HepG2 (cell line): ENCODE data around the gene CD1B. TPM values are rescaled to one million over a fixed set of nuclear protein-coding genes. Genes with fewer than 3 reads are reported as not detected.
"Not testable (repeated sequence)": the region's sequence is repeated elsewhere in the genome, so short reads cannot be mapped to it uniquely, and the experiment has no call there.

Experiments used
- ATAC-seq: fragments of 200-7000 bp; cut with Tn5 transposase; 3 replicates; pipeline ENCODE4 v1.9.1; 2020; ENCODE audit warnings: mild to moderate bottlenecking, moderate library complexity
- BruUV-seq: library from RNA; stranded (reverse); fragments of 400-500 nt; replicated peaks from 2 replicates; lab custom pipeline; 2021; lab: Mats Ljungman, UMichigan
- CTCF ChIA-PET: fragments of 300-600 bp; formaldehyde crosslinking; extraction: SDS; loops from one replicate; lab custom pipeline; 2021; ENCODE audit warnings: low total read pairs, inconsistent platforms, low intra/inter-chr PET ratio; lab: Yijun Ruan, JAX
- POLR2A ChIA-PET: fragments of 350-600 bp; sonication (Branson Sonifier 250); formaldehyde crosslinking; loops from one replicate; lab custom pipeline; 2020; ENCODE audit warnings: antibody characterized with exemption, inconsistent platforms; lab: Yijun Ruan, JAX
- DNase-seq: peaks from one replicate; pipeline ENCODE4 v3.0.0-alpha.2; 2015; ENCODE audit warnings: low spot score
- FAIRE-seq: peaks from 3 replicates; lab custom pipeline; 2011; peaks lifted over from hg19 to GRCh38; lab: Jason Lieb, UNC
- H2AFZ ChIP-seq: one replicate; pipeline ENCODE4 v1.6.1; 2011; ENCODE audit warnings: low read length, inconsistent platforms
- H3K27ac ChIP-seq: fragments of 300-600 bp; 3 replicates; pipeline ENCODE4 v1.8.0; 2011; ENCODE audit warnings: mixed run types, mild to moderate bottlenecking, mixed read lengths, low read length, inconsistent platforms; ENCODE audit not compliant: insufficient read depth; ENCODE audit errors: extremely low read length
- H3K27me3 ChIP-seq, 2 experiments: fragments of 200-600 bp in 1 of 2; 2 replicates in 1 of 2; 3 replicates in 1 of 2; pipeline versions ENCODE4 v1.6.0 to v1.8.0; 2011; ENCODE audit warnings: low read length in 2 of 2, mild to moderate bottlenecking in 2 of 2, moderate library complexity in 2 of 2, inconsistent platforms in 1 of 2; ENCODE audit not compliant: insufficient read depth in 2 of 2, control insufficient read depth in 1 of 2
- H3K36me3 ChIP-seq, 2 experiments: fragments of 200-600 bp in 1 of 2; replicated peaks in 1 of 2; 2 replicates in 1 of 2; 3 replicates in 1 of 2; pipeline versions ENCODE4 v1.5.1 to v1.8.0; 2011; ENCODE audit warnings: low read length in 2 of 2, inconsistent platforms in 1 of 2; ENCODE audit not compliant: insufficient read depth in 2 of 2, control insufficient read depth in 1 of 2
- H3K4me1 ChIP-seq: 2 replicates; pipeline ENCODE4 v1.5.1; 2012; ENCODE audit warnings: low read length, inconsistent platforms; ENCODE audit not compliant: insufficient read depth
- H3K4me2 ChIP-seq: 2 replicates; pipeline ENCODE4 v1.6.0; 2011; ENCODE audit warnings: low read depth, low read length, inconsistent platforms
- H3K4me3 ChIP-seq, 3 experiments: fragments of 200-600 bp in 1 of 3; sonication (generic), shearing (Covaris generic) in 1 of 3; replicated peaks in 1 of 3; 2 replicates each; pipeline ENCODE4 v1.5.1; 2011 to 2016; ENCODE audit warnings: low read length in 3 of 3, inconsistent platforms in 2 of 3, low read depth in 2 of 3, mild to moderate bottlenecking in 2 of 3, control low read depth in 1 of 3, mixed read lengths in 1 of 3; ENCODE audit not compliant: insufficient read depth in 1 of 3
- H3K79me2 ChIP-seq: one replicate; pipeline ENCODE4 v1.6.1; 2011; ENCODE audit warnings: low read length, inconsistent platforms; ENCODE audit not compliant: insufficient read depth
- H3K9ac ChIP-seq: 2 replicates; pipeline ENCODE4 v1.6.0; 2011; ENCODE audit warnings: mild to moderate bottlenecking, low read depth, low read length, inconsistent platforms; ENCODE audit not compliant: insufficient read depth
- H3K9me3 ChIP-seq: 2 replicates; pipeline ENCODE4 v1.5.1; 2012; ENCODE audit warnings: mild to moderate bottlenecking, low read length
- H4K20me1 ChIP-seq: 2 replicates; pipeline ENCODE4 v1.6.0; 2011; ENCODE audit warnings: inconsistent platforms, mild to moderate bottlenecking, low read length, moderate library complexity; ENCODE audit not compliant: insufficient read depth
- PPARG ChIP-seq: conservative IDR thresholded peaks from 2 replicates; pipeline ENCODE4 v1.6.1; 2016; ENCODE audit warnings: missing biosample characterization, missing genetic modification reagents
- ZNF205 ChIP-seq: IDR thresholded peaks from 2 replicates; pipeline ENCODE4 v1.6.1; 2018; ENCODE audit warnings: missing biosample characterization, missing genetic modification reagents
- WGBS: methylation state at CpG from one replicate; pipeline ENCODE4 v1.1.6; 2017; ENCODE audit warnings: low lambda C conversion rate; 5-methylcytosine and 5-hydroxymethylcytosine counted together
- in situ Hi-C: cut with HindIII; loops from 2 replicates; pipeline ENCODE4 v1.10.0; 2017; ENCODE audit warnings: low pct_unique_long_range_greater_than_20kb; ENCODE audit not compliant: extremely low pct_ligation_motif_present
- intact Hi-C: fragments of 100-400 bp; cut with micrococcal nuclease; formaldehyde crosslinking; loops from one replicate; pipeline ENCODE4 v1.10.0; 2022; ENCODE audit not compliant: unreplicated experiment
- polyA plus RNA-seq, 8 experiments: library from polyadenylated mRNA; depleted of rRNA in 3 of 8; stranded (reverse) in 7 of 8; unstranded in 1 of 8; fragments of >200 nt; fragmentation: Illumina TruSeq in 4 of 8; extraction: Trizol in 4 of 8; gene quantifications; 2 replicates each; pipeline versions ENCODE4 v1.2.1 to v1.2.3, GENCODE V29; 2011 to 2016; ENCODE audit warnings: low read depth in 4 of 8, missing spikeins in 1 of 8, mixed read lengths in 1 of 8; ENCODE audit not compliant: insufficient read depth in 1 of 8
- total RNA-seq, 5 experiments: library from RNA; depleted of rRNA; stranded (reverse); fragments of >200 nt; fragmentation: Illumina TruSeq; extraction: Trizol; gene quantifications; 2 replicates each; pipeline ENCODE4 v1.2.3, GENCODE V29; 2016; ENCODE audit warnings: low read depth in 1 of 5

The CD1B gene
- total and polyA plus RNA-seq, 2 of the 13 experiments (the other 11 are each of a cell fraction or from before 2014, with no cell fraction given): not detected

GRCh38 chr1:158348946-158349345 is 17.6 kb upstream of the CD1B start:
- in situ Hi-C loops, H3K4me2 ChIP-seq, H3K36me3 ChIP-seq, POLR2A ChIA-PET, ATAC-seq, CTCF ChIA-PET, H3K4me1 ChIP-seq, H3K27me3 ChIP-seq, H4K20me1 ChIP-seq, DNase-seq, FAIRE-seq, H3K27ac ChIP-seq, intact Hi-C loops, H3K9ac ChIP-seq, H3K79me2 ChIP-seq, H2AFZ ChIP-seq, BruUV-seq, H3K4me3 ChIP-seq: not testable (repeated sequence)
- no CpG with 5 or more reads among the region's 24 CpGs for WGBS
- H3K9me3 ChIP-seq: peaks cover 21% of the 10 kb centered on the region

GRCh38 chr1:158336413-158336812 is 5.1 kb upstream of the CD1B start:
- H4K20me1 ChIP-seq, ATAC-seq, H3K4me2 ChIP-seq, H3K27me3 ChIP-seq, H2AFZ ChIP-seq, BruUV-seq, in situ Hi-C loops, H3K4me1 ChIP-seq, H3K4me3 ChIP-seq, H3K9ac ChIP-seq, FAIRE-seq, H3K9me3 ChIP-seq, H3K79me2 ChIP-seq, CTCF ChIA-PET, intact Hi-C loops, H3K27ac ChIP-seq, H3K36me3 ChIP-seq, DNase-seq, POLR2A ChIA-PET: not testable (repeated sequence)
- 33% methylated on average over 2 of the region's 7 CpGs for WGBS

GRCh38 chr1:158335213-158335532 is 3.8 kb upstream of the CD1B start:
- no peak for TF ChIP-seq PPARG
- TF ChIP-seq ZNF205: no peak
- H4K20me1 ChIP-seq: no peaks in the 10 kb centered on the region
- no peak overlapping the region for H3K9ac ChIP-seq
- DNase-seq (no peak), FAIRE-seq (no peak), ATAC-seq (no peak)
- ChIA-PET CTCF (no interaction called here), POLR2A (no interaction called here)
- H3K36me3 ChIP-seq: no peaks in the 10 kb centered on the region
- in situ Hi-C loops (no loop called here), intact Hi-C loops (no loop called here)
- H3K4me3 ChIP-seq: no peak overlapping the region
- H3K27me3 ChIP-seq: no peaks in the 10 kb centered on the region
- H3K4me2 ChIP-seq: no peak overlapping the region
- peaks cover 5% of the 10 kb centered on the region for H3K9me3 ChIP-seq
- H2AFZ ChIP-seq: no peak overlapping the region
- no TSS peak for BruUV-seq
- H3K79me2 ChIP-seq: no peaks in the 10 kb centered on the region
- H3K4me1 ChIP-seq: no peaks in the 10 kb centered on the region
- H3K27ac ChIP-seq: no peak overlapping the region
